GM21390 (cell line): ENCODE data around the gene ALK.

Experiments
- ATAC-seq: cut with Tn5 transposase; IDR thresholded peaks from one replicate; pipeline ENCODE4 v1.9.1; 2021; ENCODE audit not compliant: unreplicated experiment

Gene ALK

GRCh38 chr2:29504746-29505145 lies 416.6 kb downstream of the ALK start:
- no peak for ATAC-seq

GRCh38 chr2:29502460-29502911 lies 418.9 kb downstream of the ALK start:
- ATAC-seq = no peak

GRCh38 chr2:29497375-29497774 lies 424.0 kb downstream of the ALK start:
- ATAC-seq = no peak

- ATAC-seq = no peak
Observed at GRCh38 chr2:29496198-29496597, 425.2 kb downstream of the ALK start.

GRCh38 chr2:29495536-29496060 lies 425.8 kb downstream of the ALK start:
- no peak for ATAC-seq

- no peak for ATAC-seq
Observed at GRCh38 chr2:29495068-29495467, 426.3 kb downstream of the ALK start.

GRCh38 chr2:29492701-29493100 lies 428.7 kb downstream of the ALK start:
- no peak for ATAC-seq

- no peak for ATAC-seq
Observed at GRCh38 chr2:29490045-29490444, 431.3 kb downstream of the ALK start.

GRCh38 chr2:29489568-29489967 lies 431.8 kb downstream of the ALK start:
- ATAC-seq = no peak

- no peak for ATAC-seq
Observed at GRCh38 chr2:29487967-29488555, 433.3 kb downstream of the ALK start.

- no peak for ATAC-seq
Observed at GRCh38 chr2:29485631-29486030, 435.8 kb downstream of the ALK start.

GRCh38 chr2:29485117-29485516 lies 436.3 kb downstream of the ALK start:
- no peak for ATAC-seq

- ATAC-seq = no peak
Observed at GRCh38 chr2:29482867-29483266, 438.5 kb downstream of the ALK start.

GRCh38 chr2:29482348-29482747 lies 439.0 kb downstream of the ALK start:
- ATAC-seq = no peak

- ATAC-seq = no peak
Observed at GRCh38 chr2:29481313-29481712, 440.1 kb downstream of the ALK start.

- ATAC-seq = no peak
Observed at GRCh38 chr2:29480426-29480825, 441.0 kb downstream of the ALK start.

GRCh38 chr2:29479401-29479800 lies 442.0 kb downstream of the ALK start:
- ATAC-seq = no peak

- no peak for ATAC-seq
Observed at GRCh38 chr2:29478641-29479040, 442.7 kb downstream of the ALK start.

- no peak for ATAC-seq
Observed at GRCh38 chr2:29477186-29477585, 444.2 kb downstream of the ALK start.

GRCh38 chr2:29475499-29475898 lies 445.9 kb downstream of the ALK start:
- ATAC-seq = no peak

GRCh38 chr2:29469961-29470360 lies 451.4 kb downstream of the ALK start:
- ATAC-seq = no peak

GRCh38 chr2:29469516-29469915 lies 451.9 kb downstream of the ALK start:
- ATAC-seq = no peak
